B cell (primary cell): ENCODE data around the gene SMIM45.

Source experiments
- CTCF ChIP-seq: fragments of 200-600 bp; IDR thresholded peaks from one replicate; pipeline ENCODE4 v1.8.0; 2022; ENCODE audit warnings: antibody characterized with exemption, mild to moderate bottlenecking
- EZH2 ChIP-seq: IDR thresholded peaks from 2 replicates; pipeline ENCODE4 v1.6.1; 2012; ENCODE audit warnings: borderline replicate concordance, low read depth, mild to moderate bottlenecking, moderate library complexity, low read length; ENCODE audit not compliant: insufficient read depth, poor library complexity, severe bottlenecking

GRCh38 chr22:41975299-41976069 is 23.5 kb downstream of the SMIM45 start:
- TF ChIP-seq CTCF (no peak), EZH2 (no peak)
